ENCODE measurements around the gene CCDC171.

- no peak for TF ChIP-seq CTCF (IDR thresholded peaks at IDR 0.05)
- TF ChIP-seq POLR2A (IDR thresholded peaks at IDR 0.05), result no peak
These were observed 25.9 kb downstream of the CCDC171 start for GRCh38 chr9:15578714-15579113.

All from thyroid gland (tissue), 4 donors.